ENCODE results near the gene SSNA1.

Gene SSNA1

GRCh38 chr9:137201205-137201868, 12.9 kb downstream of the SSNA1 start:
- DNase-seq (ENCODE audit: low spot score), result no peak

- no peak for DNase-seq (ENCODE audit: low spot score)
Observed at GRCh38 chr9:137202966-137203365, 14.5 kb downstream of the SSNA1 start.

GRCh38 chr9:137204731-137205125, 16.3 kb downstream of the SSNA1 start:
- DNase-seq (ENCODE audit: low spot score), result no peak

GRCh38 chr9:137205126-137206069, 16.9 kb downstream of the SSNA1 start, which contains the start of the genes NDOR1 and TMEM203:
Gene NDOR1 (plus strand): TSS chr9:137205700. CDS start chr9:137205778, 78 bp downstream.
Gene TMEM203 (minus strand): TSS chr9:137205648. CDS start chr9:137205414, 234 bp downstream.
- peak; percentile 88 for DNase-seq (ENCODE audit: low spot score)

- no peak for DNase-seq (ENCODE audit: low spot score)
Observed at GRCh38 chr9:137206602-137207001, 18.1 kb downstream of the SSNA1 start.

GRCh38 chr9:137211532-137211931, 23.1 kb downstream of the SSNA1 start:
- DNase-seq (ENCODE audit: low spot score), result no peak

- DNase-seq (ENCODE audit: low spot score), result no peak
Observed at GRCh38 chr9:137212520-137212919, 24.0 kb downstream of the SSNA1 start.

GRCh38 chr9:137213160-137214060, 24.9 kb downstream of the SSNA1 start:
- no peak for DNase-seq (ENCODE audit: low spot score)

GRCh38 chr9:137214620-137215019, 26.1 kb downstream of the SSNA1 start:
- no peak for DNase-seq (ENCODE audit: low spot score)

- DNase-seq (ENCODE audit: low spot score), result no peak
Observed at GRCh38 chr9:137215196-137215986, 26.9 kb downstream of the SSNA1 start.

GRCh38 chr9:137216188-137216965, 27.9 kb downstream of the SSNA1 start:
- DNase-seq (ENCODE audit: low spot score), result no peak

- no peak for DNase-seq (ENCODE audit: low spot score)
Observed at GRCh38 chr9:137217276-137218211, 29.1 kb downstream of the SSNA1 start.

- no peak for DNase-seq (ENCODE audit: low spot score)
Observed at GRCh38 chr9:137218212-137218753, 29.8 kb downstream of the SSNA1 start.

- no peak for DNase-seq (ENCODE audit: low spot score)
Observed at GRCh38 chr9:137218754-137219271, 30.3 kb downstream of the SSNA1 start.

GRCh38 chr9:137219757-137220316, 31.4 kb downstream of the SSNA1 start:
- no peak for DNase-seq (ENCODE audit: low spot score)

- DNase-seq (ENCODE audit: low spot score), result no peak
Observed at GRCh38 chr9:137220317-137221094, 32.0 kb downstream of the SSNA1 start.

GRCh38 chr9:137221095-137221505, 32.6 kb downstream of the SSNA1 start:
- no peak for DNase-seq (ENCODE audit: low spot score)
